NCI-H524 (cell line): Measurements from ENCODE around the gene EDIL3.
"Not testable (repeated sequence)": the region's sequence is repeated elsewhere in the genome, so short reads cannot be mapped to it uniquely, and the experiment has no call there.

Source experiments
- DNase-seq, 2 experiments: peaks; one replicate each; lab custom pipeline; 2025; lab: John Stamatoyannopoulos, UW

EDIL3 gene

DNA sequence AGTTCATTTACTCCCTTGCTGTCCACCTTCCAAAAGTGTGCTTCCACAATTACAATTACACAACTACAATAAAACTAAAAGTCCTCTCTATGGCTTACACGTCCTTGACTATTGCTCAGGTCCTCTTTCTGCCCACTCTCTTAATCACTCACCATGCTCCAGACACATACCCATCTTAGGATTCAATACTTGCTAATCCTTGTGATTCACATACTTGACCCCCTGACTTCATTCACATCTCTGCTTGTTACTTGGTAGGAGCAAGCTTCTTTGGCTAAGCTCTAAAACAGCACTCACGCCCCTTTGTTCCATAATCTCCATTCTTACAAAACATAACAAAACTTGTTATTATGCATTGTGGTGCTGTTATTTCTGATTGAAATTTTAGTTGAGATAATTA lies 215.8 kb downstream of the EDIL3 start:
- no peak for DNase-seq

- DNase-seq: no peak
Observed at GRCh38 chr5:84163671-84164070, 221.0 kb downstream of the EDIL3 start.

DNA sequence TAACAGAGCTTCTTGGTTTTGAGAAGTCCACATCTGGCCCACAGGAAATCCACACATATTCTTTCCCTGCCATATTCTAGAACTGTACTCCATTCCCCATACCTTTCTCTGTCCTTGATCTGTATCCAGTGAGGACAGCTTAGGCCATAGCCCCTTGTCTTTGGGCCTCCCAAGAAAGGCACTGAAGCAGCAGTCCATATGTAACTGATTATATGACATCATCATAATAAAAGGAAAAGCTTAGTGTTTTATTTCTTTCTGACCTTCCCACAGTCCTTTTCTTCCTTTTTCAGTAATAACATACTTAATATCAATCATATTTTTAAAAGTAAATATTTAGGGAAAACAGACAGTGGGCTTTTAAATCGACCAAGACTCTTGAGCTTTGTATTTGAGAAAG lies 222.0 kb downstream of the EDIL3 start:
- DNase-seq: no peak

DNA sequence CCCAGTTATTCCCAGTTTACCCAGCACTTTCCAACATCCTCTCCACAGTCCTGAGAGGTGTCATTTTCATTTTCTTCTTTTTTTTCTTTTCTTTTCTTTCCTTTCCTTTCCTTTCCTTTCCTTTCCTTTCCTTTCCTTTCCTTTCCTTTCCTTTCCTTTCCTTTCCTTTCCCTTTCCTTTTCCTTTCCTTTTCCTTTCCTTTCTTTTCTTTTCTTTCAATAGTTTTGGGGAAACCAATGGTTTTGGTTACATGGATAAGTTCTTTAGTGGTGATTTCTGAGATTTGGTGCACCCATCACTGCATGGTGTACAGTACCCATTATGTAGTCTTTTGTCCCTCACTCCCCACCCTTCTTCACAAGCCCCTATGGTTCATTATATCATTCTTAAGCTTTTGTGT lies 224.0 kb downstream of the EDIL3 start:
- not testable (repeated sequence) for DNase-seq

- no peak for DNase-seq
Observed at GRCh38 chr5:84149094-84149493, 235.6 kb downstream of the EDIL3 start.

DNA sequence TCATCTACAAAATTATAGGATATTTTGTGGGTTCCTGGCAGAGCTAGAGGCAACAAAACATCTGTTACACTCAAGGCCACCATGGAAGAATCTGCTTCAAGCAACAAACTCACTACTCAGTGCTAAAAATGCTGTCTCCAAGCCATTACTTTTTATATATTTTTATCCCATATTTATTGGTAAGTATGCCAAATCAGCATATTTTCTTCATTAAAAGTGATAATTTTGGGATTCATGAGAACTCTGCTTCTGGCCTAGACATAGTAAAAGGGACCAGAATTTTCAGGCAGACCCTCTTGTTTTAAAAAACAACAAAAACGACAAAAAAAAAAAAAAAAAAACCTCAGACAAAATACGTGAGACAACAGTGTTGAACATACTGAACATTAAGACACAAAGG lies 236.0 kb downstream of the EDIL3 start:
- no peak for DNase-seq

DNA sequence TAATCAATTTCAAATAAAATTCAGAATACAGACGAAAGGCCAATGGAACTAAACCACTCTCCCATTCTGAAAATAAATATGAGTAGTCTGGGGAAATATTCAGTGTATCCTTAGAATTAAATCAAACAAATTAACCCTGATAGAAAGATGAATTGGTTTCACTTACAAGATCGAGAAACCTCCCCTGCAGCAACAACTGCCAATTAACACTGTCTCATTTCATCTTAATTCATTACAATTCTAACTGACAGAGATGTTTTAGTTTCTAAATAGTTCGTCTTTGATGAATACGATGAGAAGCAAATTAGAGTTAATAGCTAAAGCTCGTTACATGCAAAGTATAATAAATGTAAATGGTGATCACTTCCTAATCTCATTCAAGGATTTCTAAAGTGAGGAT lies 247.1 kb downstream of the EDIL3 start:
- no peak for DNase-seq

DNA sequence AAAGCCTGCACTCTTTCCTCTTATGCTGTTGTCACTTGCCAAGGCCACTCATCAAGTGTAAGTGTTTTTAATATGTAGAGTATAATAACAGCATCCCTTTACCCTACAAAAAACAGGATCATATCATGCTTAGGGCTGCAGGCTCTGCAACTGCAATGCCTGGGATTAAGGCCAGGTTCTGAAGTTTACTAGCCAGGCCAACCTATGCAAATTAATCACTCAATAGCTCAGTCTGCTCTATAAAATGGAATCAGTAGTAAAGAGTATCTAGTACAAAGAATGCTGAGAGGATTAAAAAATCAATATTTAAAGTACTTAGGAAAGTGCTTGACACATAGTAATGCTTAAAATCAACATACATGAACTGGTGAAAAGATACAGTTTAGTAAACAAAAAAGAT lies 253.3 kb downstream of the EDIL3 start:
- DNase-seq: peak in 1 of 2 experiments; percentile 65

DNA sequence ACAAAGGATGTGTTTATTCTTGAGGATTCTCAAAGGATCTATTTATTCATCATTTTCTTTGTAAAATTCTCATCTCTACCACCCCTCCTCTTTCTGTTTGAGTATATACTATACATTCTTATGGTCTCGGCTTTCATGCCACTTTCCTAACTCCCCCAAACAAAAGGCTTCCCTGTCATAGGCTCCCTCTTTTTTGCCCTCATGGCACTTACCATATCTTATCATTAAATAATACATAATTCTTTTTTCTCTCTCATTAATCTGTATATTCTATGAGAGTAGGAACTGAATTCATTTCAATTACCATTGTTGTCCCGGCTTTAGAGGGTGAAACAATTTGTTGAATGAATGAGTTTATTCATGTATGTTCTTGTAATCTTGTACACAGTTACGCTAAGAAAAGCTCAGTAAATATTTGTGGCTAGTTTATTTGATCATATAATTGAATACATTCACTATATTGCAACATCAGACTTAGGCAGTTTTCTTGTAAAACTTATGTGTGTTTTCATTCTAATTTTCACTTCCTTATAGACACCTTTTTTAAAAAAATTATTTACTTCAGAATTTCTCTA lies 254.6 kb downstream of the EDIL3 start:
- no peak for DNase-seq

DNA sequence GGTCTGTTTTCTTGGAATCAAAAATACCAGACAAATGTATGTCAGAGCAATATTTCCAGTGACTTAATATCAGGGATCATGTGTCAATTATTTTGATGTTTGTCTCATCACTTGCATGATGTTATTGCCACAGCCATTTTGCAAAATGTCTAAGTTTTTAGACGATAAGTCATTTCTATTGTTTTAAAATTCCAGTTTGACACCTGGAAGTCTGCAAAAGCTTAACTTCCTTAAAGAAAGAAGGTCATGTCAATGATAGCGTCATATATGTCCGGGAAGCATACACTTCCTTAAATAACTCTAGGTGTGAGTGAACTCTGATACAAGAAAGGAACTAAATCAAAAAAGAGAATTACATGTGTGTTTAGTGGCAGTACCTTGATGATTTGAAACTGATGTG lies 259.5 kb downstream of the EDIL3 start:
- no peak for DNase-seq

DNA sequence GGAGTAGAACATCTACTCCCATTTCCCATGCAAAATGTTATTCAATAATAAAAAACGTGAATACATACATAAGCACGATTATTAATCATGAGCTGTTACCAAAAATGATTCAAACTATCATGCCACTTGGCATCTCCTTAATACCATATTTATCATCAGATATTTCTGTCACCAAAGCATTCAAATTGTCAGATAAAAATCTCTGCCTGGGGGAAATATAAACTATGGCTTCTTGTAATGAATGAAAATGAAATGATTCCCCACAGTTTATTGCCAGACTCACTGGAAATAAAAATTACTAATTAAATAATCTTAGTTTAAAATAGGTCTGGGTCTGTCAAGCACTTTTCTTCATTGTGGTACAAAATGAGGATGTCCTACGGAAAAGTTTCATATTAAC lies 265.4 kb downstream of the EDIL3 start:
- DNase-seq: no peak

GRCh38 chr5:84118551-84118950 lies 266.1 kb downstream of the EDIL3 start:
- DNase-seq: no peak

GRCh38 chr5:84115727-84116126 lies 269.0 kb downstream of the EDIL3 start:
- DNase-seq: no peak

DNA sequence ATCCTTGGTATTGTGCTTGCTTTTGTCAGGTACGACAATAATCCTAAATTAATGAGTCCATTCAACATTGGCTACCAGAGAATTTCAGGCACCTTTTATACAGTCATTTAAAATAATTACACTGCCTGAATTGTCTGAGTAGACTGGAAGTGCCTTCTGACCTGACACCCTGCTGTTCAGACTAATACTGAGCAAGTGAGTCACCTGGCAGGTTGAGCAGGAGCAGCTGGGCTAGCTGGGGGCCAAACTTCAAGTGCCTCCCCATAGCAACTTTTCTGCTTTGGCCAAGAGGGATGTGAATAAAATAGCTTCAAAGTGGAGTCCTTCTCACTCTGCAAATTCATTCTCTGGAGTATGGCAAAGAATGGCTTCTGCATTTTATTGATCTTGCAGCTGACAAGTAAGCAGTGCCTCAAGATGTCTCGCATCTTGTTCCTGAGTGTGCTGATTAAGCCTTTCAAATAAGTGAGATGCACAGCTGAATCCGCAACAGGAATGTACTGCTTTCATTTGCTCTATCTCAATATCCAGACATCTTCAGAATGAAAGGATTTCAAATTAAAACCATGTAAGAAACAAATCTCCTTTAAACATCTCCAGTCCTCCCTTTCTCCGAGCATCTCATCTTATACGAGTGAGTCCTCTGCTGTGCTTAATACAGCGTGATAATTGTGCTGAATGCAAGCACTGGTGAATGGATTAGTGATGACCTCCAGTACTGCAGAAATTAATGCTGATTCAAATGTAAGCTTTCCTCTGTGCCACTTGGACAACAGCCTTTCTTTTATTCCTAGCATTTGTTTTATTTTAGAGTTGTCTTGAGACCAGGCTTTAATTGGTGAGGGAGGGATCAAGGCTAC lies 271.2 kb downstream of the EDIL3 start:
- peak; percentile 91 for DNase-seq

GRCh38 chr5:84092738-84093137 lies 291.9 kb downstream of the EDIL3 start:
- no peak for DNase-seq

GRCh38 chr5:84091127-84091799 lies 293.4 kb downstream of the EDIL3 start:
- peak; percentile 49 to 66 for DNase-seq

GRCh38 chr5:84088996-84089395 lies 295.7 kb downstream of the EDIL3 start:
- DNase-seq: peak; percentile 30 to 75

- no peak for DNase-seq
Observed at GRCh38 chr5:84086511-84086910, 298.2 kb downstream of the EDIL3 start.

- peak; percentile 49 to 77 for DNase-seq
Observed at GRCh38 chr5:84085387-84086041, 299.2 kb downstream of the EDIL3 start.

DNA sequence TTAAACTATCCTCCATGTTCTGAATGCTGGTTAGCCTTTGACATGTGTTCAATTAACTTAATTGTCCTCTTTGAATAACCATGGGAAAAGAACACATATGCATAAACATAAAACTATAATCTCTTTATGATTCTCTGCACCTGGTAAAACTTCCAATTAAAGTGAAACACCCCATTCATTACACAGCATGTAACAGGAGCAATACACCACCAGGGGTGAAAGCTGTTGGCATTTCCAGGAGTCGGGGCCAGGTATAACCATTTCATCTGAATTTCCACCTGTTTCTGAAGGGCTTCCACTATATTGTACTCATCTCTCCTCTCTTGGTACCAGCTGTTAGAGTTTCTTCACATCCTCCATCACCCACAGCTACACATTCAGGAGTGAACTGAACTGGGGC lies 303.8 kb downstream of the EDIL3 start:
- DNase-seq: peak; percentile 19 to 76

GRCh38 chr5:84072339-84072738 lies 312.3 kb downstream of the EDIL3 start:
- no peak for DNase-seq

- no peak for DNase-seq
Observed at GRCh38 chr5:84069608-84070179, 315.0 kb downstream of the EDIL3 start.
